GM19324 (cell line): ENCODE data around the gene ANKRD10.

Experiments
- ATAC-seq: cut with Tn5 transposase; IDR thresholded peaks from one replicate; pipeline ENCODE4 v1.9.1; 2021; ENCODE audit warnings: mild to moderate bottlenecking, moderate library complexity; ENCODE audit not compliant: unreplicated experiment, low FRiP score

Gene ANKRD10

DNA sequence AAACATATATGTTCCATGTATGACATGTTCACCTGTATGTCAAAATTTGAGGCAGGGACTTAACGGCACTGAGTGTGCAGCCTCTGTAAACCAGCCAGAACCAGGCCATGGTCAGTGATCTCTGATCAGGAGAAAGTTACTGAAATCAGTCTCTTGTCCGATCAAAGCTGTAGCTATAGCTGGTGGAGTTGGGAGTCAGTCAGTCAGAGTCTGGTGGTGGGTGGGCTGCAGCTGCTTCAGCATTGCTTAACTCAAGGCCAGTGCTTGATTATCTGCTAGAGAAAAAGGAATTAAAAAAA is 78.3 kb downstream of the ANKRD10 start:
- ATAC-seq, result no peak

DNA sequence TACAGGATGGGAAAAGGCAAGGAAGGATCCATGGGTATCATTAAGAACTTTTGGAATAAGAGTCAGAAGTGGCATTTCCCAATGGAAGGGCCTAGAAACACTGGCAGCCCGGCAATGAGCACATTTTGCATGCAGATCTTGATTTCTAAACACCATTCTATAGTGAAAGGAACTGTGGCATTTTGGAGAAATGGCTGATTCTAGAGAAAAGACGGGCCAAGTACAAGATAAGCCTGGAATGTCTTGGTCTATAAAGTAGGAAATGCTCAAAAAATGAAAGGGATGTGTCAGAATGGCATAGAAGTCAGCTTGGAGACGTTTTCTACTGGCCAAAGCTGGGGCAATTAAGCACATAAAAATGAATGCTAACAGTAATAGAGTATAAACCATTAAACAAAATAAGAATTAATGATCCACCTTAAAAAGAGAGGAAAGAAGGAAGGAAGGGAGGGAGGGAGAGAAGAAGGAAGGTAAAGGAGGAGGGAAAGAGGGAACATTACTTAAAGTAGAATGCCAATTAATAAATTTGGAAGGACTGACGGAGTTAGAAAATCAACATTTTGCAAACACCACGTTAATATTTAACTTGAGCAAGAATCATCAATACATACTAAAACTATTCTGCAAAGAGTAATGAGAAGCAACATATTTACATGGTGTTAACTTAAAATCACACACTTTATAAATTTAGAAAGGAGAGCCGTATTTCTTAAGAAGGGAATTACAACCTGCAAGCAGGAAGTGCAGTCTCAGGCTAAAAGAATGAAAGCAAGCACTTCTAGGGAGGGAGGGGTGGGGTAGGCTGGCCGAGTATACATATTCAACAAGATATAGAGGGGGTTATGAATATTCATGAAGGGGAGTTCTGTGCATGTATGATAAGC is 78.9 kb downstream of the ANKRD10 start:
- no peak for ATAC-seq

DNA sequence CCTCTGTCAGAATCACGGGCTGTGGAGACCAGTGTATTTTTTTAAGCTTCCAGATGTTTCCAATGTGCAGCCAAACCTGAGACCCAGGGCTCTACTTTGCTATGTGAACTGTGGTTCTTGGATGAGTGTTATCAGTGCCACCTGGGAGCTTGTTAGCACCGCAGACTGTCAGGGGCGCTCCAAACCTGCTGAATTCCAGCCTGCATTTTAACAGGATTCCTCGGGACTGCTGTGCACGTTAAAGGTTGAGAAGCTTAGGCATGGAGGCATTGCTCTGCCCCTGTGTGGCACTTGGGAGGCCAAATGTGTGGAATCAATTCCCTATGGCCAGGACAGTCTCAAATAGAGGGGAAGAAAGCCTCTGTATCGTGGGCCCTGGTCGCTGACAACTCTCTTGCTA is 80.3 kb downstream of the ANKRD10 start:
- ATAC-seq, result no peak

DNA sequence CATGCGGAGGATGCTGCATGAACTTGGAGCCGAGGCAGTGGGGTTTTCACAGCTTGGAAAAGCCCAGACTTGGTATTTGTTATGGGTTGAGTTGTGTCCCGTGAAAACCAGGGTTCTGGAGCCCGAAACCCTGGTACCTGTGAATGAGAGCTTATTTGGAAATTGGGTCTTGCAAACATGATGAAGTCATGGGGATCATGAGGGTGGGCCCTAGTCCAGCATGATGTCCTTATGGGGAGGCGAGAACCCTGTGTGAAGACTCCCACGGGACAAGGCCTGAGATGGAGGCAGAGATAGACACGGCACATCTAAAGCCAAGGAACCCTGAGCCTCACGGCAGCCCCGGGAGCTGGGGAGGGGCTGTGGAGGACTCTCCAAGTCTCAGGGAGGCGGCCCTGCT is 82.3 kb downstream of the ANKRD10 start:
- ATAC-seq, result no peak

DNA sequence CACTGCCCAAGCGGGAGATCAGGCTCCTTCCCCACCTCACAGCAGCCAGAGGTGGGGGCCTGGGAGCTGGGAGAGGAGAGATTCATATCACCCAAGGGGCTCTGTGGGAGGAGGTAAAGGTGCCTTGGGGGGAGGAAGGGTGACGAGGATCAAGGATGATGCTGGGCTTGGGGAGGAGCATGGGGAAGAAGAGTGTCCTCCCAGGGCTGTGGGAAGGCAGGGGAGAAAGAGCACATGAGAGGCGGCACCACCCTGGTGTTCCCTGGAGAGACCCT is 82.7 kb downstream of the ANKRD10 start:
- ATAC-seq, result no peak

DNA sequence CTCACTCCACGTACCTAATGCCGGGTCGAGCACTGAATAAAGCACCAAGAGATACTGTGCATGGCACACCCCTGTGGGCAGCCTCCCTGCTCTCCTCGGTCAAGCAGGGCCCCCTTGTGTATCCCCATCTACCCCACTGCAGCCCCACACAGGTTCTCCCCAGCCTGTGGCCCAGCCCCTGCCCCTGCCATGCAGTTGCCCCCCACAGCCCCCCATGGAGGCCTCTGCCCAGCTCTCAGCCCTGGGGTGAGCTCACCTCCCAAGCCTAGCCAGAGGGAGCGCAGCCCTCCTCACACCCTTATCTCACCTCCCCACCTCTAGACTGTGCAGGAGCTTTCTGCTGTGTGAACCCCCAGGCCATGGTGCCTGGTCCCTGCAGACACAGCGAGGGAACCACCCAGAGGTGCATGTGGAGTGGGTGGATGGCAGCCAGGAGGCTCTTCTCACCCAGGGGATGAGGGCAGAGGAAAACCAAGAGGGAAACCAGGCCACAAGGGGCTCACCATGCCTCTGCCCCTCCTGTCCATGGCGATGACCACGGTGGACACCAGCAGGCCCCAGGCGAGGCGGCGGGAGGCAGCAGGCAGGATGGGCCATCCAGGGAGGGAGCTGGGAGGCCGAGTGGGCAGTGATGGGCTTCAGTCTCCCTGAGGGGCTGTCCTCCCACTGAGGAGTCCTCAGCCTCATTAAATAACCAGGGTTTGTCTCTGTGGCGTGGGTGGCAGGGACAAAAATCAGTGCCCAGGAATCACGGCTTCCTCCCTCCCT is 83.2 kb downstream of the ANKRD10 start:
- ATAC-seq, result no peak

DNA sequence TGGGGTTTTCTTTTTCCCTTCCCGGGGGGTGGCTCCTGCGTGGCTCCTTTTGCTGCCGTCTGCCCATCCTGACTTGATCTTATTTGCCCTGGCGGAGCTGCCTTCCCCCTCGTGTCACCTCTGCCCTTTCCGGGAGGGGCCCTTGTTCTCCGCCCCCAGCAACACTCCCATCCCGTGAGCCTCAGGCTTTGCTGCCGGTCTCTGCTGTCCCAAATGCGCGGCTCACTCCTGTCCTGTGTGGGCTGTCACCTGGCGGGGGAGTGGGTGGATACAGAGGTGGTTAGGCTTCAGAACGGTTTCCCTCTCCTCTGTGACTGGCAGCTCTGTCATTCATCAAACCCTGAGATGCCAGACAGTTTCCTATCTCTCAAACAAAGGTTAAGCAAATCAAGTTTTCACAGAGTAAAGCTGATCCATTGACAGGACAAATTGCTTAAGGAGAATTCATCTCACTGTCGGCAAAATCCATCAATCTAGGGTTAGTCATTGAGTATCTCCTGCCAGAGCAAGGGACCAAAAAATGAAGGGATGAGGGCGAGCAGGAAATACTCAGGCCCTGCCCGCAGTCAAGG is 84.0 kb downstream of the ANKRD10 start:
- no peak for ATAC-seq

DNA sequence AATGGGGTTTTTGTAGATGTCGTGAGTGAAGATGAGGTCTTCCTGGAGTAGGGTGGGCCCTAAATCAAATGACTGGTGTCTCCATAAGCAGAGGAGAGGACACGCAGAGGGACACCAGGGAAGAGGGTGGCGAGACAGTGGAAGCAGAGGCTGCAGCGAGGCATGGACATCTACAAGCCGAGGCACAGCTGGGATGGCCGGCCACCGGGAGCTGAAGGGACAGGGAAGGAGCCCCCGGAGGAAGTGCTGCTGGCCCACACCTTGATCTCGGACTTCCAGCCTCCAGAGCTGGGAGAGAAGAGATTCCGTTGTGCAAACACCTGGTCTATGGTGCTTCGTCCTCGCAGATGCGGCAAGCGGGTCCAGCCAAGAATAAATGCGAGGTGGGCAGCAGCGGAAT is 84.5 kb downstream of the ANKRD10 start:
- no peak for ATAC-seq

DNA sequence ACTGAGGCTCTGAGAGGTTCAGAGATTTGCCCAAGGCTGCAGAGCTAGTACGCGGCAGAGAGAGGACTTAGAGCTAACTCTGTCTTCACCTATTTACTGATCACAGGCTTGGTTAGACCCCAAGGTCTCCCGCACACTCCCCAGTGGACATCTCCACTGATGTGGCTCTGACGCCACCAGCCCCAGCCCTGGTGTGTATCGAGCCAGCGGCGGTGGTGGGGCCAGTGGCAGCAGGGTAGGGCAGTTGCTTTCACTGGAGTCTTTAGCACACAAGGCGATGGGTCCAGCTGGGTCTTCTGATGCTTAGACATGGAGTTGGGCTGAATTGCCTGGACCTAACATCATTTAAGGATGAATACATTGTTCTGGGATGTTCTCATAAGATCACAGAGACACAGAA is 85.4 kb downstream of the ANKRD10 start:
- ATAC-seq, result no peak

DNA sequence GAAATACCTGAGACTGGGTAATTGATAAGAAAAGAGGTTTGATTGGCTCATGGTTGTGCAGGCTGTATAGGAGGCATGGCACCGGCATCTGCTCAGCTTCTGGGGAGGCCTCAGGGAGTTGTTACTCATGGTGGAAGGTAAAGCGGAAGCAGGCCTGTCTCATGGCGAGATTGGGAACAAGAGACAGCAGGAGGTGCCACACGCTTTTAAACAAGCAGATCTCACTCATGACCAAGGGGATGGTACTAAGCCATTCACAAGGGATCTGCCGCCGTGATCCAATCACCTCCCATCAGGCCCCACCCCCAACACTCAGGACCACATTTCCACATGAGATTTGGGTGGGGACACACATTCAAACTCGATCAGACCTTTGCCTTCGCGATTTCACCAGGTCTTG is 86.2 kb downstream of the ANKRD10 start:
- no peak for ATAC-seq
